SU-DHL-6 (cell line): ENCODE data around the gene KCNH8.

ENCODE experiments used
- CTCF ChIP-seq: fragments of 200-600 bp; sonication (generic); IDR thresholded peaks from one replicate; pipeline ENCODE4 v1.5.1; 2017; ENCODE audit warnings: antibody characterized with exemption, mild to moderate bottlenecking, low read length, moderate library complexity; ENCODE audit not compliant: insufficient read depth, poor library complexity, severe bottlenecking
- EZH2phosphoT487 ChIP-seq: fragments of 200-600 bp; sonication (generic), shearing (Covaris generic); conservative IDR thresholded peaks from 2 replicates; pipeline ENCODE4 v1.6.1; 2018; ENCODE audit warnings: mild to moderate bottlenecking, antibody characterized with exemption, low read length, moderate library complexity, mixed read lengths

DNA sequence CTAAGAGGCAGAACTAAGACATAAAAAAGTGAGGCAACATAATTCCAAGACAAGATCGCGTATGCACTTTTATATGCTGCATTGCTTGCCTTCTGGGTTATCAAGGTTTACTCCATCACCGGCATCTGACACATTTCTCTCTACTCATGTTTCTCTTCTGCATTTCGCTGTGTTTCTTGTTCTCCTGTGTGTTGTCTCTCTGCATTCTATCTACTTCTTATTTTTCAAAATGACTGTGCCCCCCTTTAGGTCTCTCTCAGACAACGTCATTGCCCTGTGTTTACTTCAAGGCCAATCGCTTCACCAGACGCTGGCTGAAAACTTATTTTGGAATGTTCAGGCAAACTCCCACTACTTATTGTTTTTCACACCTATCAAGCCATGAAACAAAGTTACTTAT, 280.4 kb downstream of the KCNH8 start:
- TF ChIP-seq CTCF, result no peak
- TF ChIP-seq EZH2phosphoT487, result no peak
